WERI-Rb-1 (cell line): ENCODE data around the gene REXO4.

Source experiments
- DNase-seq: peaks from one replicate; pipeline ENCODE4 v3.0.0-alpha.2; 2020
- H3K27ac ChIP-seq: fragments of 250-450 bp; sonication (Bioruptor Pico); 2 replicates; pipeline ENCODE4 v1.5.1; 2020; ENCODE audit warnings: mild to moderate bottlenecking, moderate library complexity
- H3K27me3 ChIP-seq: fragments of 250-450 bp; sonication (Bioruptor Pico); 2 replicates; pipeline ENCODE4 v1.5.1; 2021; ENCODE audit warnings: mild to moderate bottlenecking, low read depth, moderate library complexity; ENCODE audit not compliant: insufficient read depth, severe bottlenecking
- H3K36me3 ChIP-seq: fragments of 250-450 bp; sonication (Bioruptor Pico); 2 replicates; pipeline ENCODE4 v1.5.1; 2020; ENCODE audit warnings: mild to moderate bottlenecking, moderate library complexity
- H3K4me3 ChIP-seq: 2 replicates; pipeline ENCODE4 v1.5.1; 2011; ENCODE audit warnings: low read depth, mild to moderate bottlenecking, control low read depth, low read length
- H3K9me3 ChIP-seq: fragments of 250-450 bp; sonication (Bioruptor Pico); 2 replicates; pipeline ENCODE4 v1.5.1; 2021; ENCODE audit warnings: mild to moderate bottlenecking, moderate library complexity; ENCODE audit not compliant: severe bottlenecking
- TF ChIP-seq, protein P1 (sequence below): IDR thresholded peaks from 2 replicates; pipeline ENCODE4 v1.5.1; 2011; ENCODE audit warnings: low read depth, mild to moderate bottlenecking, control low read depth, inconsistent platforms, low read length

Gene REXO4

DNA sequence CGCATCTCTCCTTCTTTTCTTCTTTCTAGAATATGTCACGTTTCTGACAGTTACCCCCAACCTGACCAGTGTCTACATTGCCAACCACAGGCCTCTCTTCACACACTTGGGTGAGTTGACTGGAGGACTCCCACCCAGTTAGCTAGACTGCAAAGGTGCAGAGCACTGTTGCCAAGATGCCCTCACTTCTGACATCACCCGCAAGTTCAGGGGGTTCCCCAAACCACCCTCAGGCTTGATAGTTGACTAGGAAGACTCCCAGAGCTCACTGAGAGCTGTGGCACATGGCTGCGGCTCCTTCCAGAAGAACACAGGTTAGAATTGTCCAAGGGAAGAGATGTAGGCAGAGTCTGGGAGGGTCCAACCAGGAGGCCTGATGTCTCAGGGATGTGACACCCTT lies 21.5 kb upstream of the REXO4 start:
- Histone ChIP-seq H3K9me3 (no peaks in the 10 kb centered on the region), H3K4me3 (no peak overlapping the region), H3K27ac (no peak overlapping the region), H3K27me3 (no peaks in the 10 kb centered on the region), H3K36me3 (no peaks in the 10 kb centered on the region)
- no peak for DNase-seq
- TF ChIP-seq, protein P1, sequence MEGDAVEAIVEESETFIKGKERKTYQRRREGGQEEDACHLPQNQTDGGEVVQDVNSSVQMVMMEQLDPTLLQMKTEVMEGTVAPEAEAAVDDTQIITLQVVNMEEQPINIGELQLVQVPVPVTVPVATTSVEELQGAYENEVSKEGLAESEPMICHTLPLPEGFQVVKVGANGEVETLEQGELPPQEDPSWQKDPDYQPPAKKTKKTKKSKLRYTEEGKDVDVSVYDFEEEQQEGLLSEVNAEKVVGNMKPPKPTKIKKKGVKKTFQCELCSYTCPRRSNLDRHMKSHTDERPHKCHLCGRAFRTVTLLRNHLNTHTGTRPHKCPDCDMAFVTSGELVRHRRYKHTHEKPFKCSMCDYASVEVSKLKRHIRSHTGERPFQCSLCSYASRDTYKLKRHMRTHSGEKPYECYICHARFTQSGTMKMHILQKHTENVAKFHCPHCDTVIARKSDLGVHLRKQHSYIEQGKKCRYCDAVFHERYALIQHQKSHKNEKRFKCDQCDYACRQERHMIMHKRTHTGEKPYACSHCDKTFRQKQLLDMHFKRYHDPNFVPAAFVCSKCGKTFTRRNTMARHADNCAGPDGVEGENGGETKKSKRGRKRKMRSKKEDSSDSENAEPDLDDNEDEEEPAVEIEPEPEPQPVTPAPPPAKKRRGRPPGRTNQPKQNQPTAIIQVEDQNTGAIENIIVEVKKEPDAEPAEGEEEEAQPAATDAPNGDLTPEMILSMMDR: no peak

DNA sequence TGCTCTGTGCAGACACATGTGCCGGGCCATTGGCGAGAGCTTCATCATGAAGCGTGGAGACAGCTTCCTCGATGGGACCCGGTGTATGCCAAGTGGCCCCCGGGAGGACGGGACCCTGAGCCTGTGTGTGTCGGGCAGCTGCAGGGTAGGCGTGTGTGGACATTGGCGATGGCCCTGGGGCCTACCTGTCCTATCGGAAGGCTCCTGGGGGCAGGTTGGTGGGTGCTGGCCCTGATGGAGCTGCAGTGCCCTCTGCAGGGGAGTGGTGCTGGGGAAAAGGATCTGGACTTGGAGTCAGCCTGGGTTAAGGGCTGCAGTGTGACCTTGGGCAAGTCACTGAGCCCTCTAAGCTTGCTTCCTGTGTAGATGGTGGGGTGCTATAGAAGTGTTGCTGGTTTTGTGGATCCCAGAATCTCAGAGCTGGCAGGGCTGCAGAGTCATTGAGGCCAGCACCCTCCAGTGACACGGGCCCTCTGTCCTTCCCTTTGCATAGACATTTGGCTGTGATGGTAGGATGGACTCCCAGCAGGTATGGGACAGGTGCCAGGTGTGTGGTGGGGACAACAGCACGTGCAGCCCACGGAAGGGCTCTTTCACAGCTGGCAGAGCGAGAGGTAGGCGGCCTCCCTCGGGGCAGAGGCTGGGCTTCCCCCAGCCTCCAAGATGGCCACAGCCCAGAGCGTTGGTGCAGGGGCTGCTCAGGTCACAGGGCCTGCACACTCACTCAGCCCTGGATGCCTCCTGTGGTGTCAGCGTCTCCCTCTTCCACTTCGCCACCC lies 20.1 kb upstream of the REXO4 start:
- peak; percentile 47 for DNase-seq
- Histone ChIP-seq H3K36me3 (no peaks in the 10 kb centered on the region), H3K27me3 (no peaks in the 10 kb centered on the region), H3K9me3 (no peaks in the 10 kb centered on the region), H3K4me3 (no peak overlapping the region), H3K27ac (no peak overlapping the region)
- TF ChIP-seq, protein P1: peak; percentile 65

DNA sequence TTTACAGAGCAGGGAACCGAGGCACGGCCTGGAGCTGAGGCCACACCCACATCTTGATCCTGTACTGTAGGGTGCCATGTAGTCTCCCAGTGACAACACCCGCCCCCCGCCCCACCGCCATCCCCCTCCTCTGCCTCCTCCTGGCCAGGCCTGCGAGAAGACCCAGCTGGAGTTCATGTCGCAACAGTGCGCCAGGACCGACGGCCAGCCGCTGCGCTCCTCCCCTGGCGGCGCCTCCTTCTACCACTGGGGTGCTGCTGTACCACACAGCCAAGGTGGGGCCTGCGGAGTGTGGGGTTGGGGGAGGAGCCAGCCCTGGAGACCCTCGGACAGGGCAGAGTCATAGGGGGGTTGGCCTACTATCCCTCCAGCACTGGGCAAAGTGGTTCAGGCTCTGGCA lies 18.9 kb upstream of the REXO4 start:
- TF ChIP-seq, protein P1: no peak
- Histone ChIP-seq H3K27ac (no peak overlapping the region), H3K4me3 (no peak overlapping the region), H3K27me3 (no peaks in the 10 kb centered on the region), H3K9me3 (no peaks in the 10 kb centered on the region), H3K36me3 (no peaks in the 10 kb centered on the region)
- no peak for DNase-seq

DNA sequence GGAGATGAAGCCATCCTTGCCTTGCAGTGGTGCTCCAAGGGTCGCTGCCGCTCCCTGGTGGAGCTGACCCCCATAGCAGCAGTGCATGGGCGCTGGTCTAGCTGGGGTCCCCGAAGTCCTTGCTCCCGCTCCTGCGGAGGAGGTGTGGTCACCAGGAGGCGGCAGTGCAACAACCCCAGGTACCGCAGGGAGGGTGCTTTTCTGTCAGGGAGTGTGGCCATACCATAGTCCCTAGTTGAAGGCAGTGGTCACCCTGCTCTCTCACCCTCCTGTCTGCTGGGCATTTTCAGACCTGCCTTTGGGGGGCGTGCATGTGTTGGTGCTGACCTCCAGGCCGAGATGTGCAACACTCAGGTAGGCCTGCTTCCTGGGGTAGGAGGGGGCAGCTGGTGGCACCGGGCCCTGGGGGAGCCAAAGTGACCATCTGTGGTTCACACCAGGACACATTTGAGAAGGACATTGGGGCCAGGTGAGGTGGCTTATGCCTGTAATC lies 15.6 kb upstream of the REXO4 start:
- no peaks in the 10 kb centered on the region for H3K9me3 ChIP-seq
- no peak overlapping the region for H3K27ac ChIP-seq
- TF ChIP-seq, protein P1: no peak
- DNase-seq: no peak
- no peaks in the 10 kb centered on the region for H3K27me3 ChIP-seq
- no peaks in the 10 kb centered on the region for H3K36me3 ChIP-seq
- no peak overlapping the region for H3K4me3 ChIP-seq

DNA sequence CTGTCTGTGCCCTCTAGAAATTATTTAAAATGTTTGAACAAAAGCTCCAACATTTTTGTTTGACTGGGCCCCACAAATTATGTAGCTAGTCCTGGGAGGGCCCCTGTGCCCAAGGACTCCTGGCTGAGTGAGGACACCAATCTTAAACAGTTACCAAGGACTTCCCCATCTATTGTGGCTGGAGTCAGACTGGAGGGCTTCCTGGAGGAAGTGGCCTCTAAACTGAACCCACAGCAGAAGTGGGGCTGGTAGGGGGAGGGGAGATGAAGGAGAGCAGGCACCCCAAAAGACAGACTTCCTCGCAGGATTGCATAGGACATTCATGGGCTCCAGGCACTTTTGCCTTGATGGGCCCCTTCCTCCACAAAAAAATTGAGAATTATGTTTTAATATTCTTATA lies 12.4 kb upstream of the REXO4 start:
- no peaks in the 10 kb centered on the region for H3K36me3 ChIP-seq
- TF ChIP-seq, protein P1: no peak
- no peaks in the 10 kb centered on the region for H3K9me3 ChIP-seq
- no peaks in the 10 kb centered on the region for H3K27me3 ChIP-seq
- no peak for DNase-seq
- no peak overlapping the region for H3K27ac ChIP-seq
- H3K4me3 ChIP-seq: no peak overlapping the region
